ENCODE measurements around the gene NXPH2.

NXPH2 gene

GRCh38 chr2:138779781-138780445, at the start of gene NXPH2:
Gene NXPH2, minus strand, starts transcription at chr2:138780390. Its CDS starts 149 bp downstream, at chr2:138780241.
- no peak for FAIRE-seq

- no peak for FAIRE-seq
Measured at GRCh38 chr2:138829326-138829919, 49.2 kb upstream of the NXPH2 start.

- FAIRE-seq: peak; percentile 15
Measured at GRCh38 chr2:138827426-138828054, 47.4 kb upstream of the NXPH2 start.

GRCh38 chr2:138823666-138824065, 43.5 kb upstream of the NXPH2 start:
- no peak for FAIRE-seq

- FAIRE-seq: no peak
Measured at GRCh38 chr2:138819964-138820363, 39.8 kb upstream of the NXPH2 start.

- no peak for FAIRE-seq
Measured at GRCh38 chr2:138818556-138818955, 38.4 kb upstream of the NXPH2 start.

- no peak for FAIRE-seq
Measured at GRCh38 chr2:138814123-138814898, 34.1 kb upstream of the NXPH2 start.

- no peak for FAIRE-seq
Measured at GRCh38 chr2:138811431-138811830, 31.2 kb upstream of the NXPH2 start.

- no peak for FAIRE-seq
Measured at GRCh38 chr2:138794724-138795123, 14.5 kb upstream of the NXPH2 start.

- peak; percentile 72 for FAIRE-seq
Measured at GRCh38 chr2:138787053-138787666, 7.0 kb upstream of the NXPH2 start.

GRCh38 chr2:138782383-138782782, 2.2 kb upstream of the NXPH2 start:
- no peak for FAIRE-seq

- no peak for FAIRE-seq
Measured at GRCh38 chr2:138780908-138781307, 718 bp upstream of the NXPH2 start.

- no peak for FAIRE-seq
Measured at GRCh38 chr2:138780446-138780880, 273 bp upstream of the NXPH2 start.

GRCh38 chr2:138779406-138779780, 797 bp downstream of the NXPH2 start:
- no peak for FAIRE-seq

- no peak for FAIRE-seq
Measured at GRCh38 chr2:138777996-138778395, 2.2 kb downstream of the NXPH2 start.

- no peak for FAIRE-seq
Measured at GRCh38 chr2:138775736-138776135, 4.5 kb downstream of the NXPH2 start.

- FAIRE-seq: no peak
Measured at GRCh38 chr2:138771534-138771933, 8.7 kb downstream of the NXPH2 start.

GRCh38 chr2:138767101-138767500, 13.1 kb downstream of the NXPH2 start:
- FAIRE-seq: no peak

GRCh38 chr2:138766464-138766863, 13.7 kb downstream of the NXPH2 start:
- FAIRE-seq: no peak

- no peak for FAIRE-seq
Measured at GRCh38 chr2:138763971-138764370, 16.2 kb downstream of the NXPH2 start.

GRCh38 chr2:138762533-138762932, 17.7 kb downstream of the NXPH2 start:
- FAIRE-seq: no peak

- FAIRE-seq: no peak
Measured at GRCh38 chr2:138760676-138761075, 19.5 kb downstream of the NXPH2 start.

- FAIRE-seq: no peak
Measured at GRCh38 chr2:138757384-138757783, 22.8 kb downstream of the NXPH2 start.

Measured in endometrium (tissue), 2 donors.